Spleen (tissue), 11 donors: Measurements from ENCODE around the gene BIN1. TPM values are rescaled to one million over a fixed set of nuclear protein-coding genes. Genes with fewer than 3 reads are reported as not detected.

ENCODE experiments used
- DNase-seq: peaks from one replicate; pipeline ENCODE4 v3.0.0-alpha.2; 2020
- H3K27ac ChIP-seq, 8 donors: fragments of 200-600 bp; sonication (generic) in 7 of 8; 1 replicate in 4 of 8; 2 replicates in 4 of 8; pipeline versions ENCODE4 v1.5.0 to v1.8.0; 2016 to 2021; ENCODE audit warnings: inconsistent platforms in 4 of 8, mild to moderate bottlenecking in 4 of 8, moderate library complexity in 1 of 8
- H3K27me3 ChIP-seq, 7 donors: fragments of 200-600 bp; sonication (generic) in 6 of 7; replicated peaks in 1 of 7; 1 replicate in 4 of 7; 2 replicates in 3 of 7; pipeline versions ENCODE4 v1.5.0 to v1.8.0; 2016 to 2021; ENCODE audit warnings: inconsistent platforms in 3 of 7, mild to moderate bottlenecking in 1 of 7
- H3K36me3 ChIP-seq, 6 donors: fragments of 200-600 bp; sonication (generic) in 5 of 6; 1 replicate in 4 of 6; 2 replicates in 2 of 6; pipeline versions ENCODE4 v1.5.0 to v1.8.0; 2016 to 2021; ENCODE audit warnings: inconsistent platforms in 2 of 6
- H3K4me1 ChIP-seq, 6 donors: fragments of 200-600 bp; sonication (generic) in 5 of 6; 1 replicate in 3 of 6; 2 replicates in 3 of 6; pipeline versions ENCODE4 v1.5.0 to v1.8.0; 2016 to 2021; ENCODE audit warnings: inconsistent platforms in 3 of 6
- H3K4me3 ChIP-seq, 8 donors: fragments of 200-600 bp; sonication (generic) in 7 of 8; 1 replicate in 4 of 8; 2 replicates in 4 of 8; pipeline versions ENCODE4 v1.5.0 to v1.8.0; 2016 to 2021; ENCODE audit warnings: inconsistent platforms in 4 of 8, mild to moderate bottlenecking in 4 of 8, moderate library complexity in 2 of 8
- H3K9me3 ChIP-seq, 8 donors: fragments of 200-600 bp; sonication (generic) in 7 of 8; 1 replicate in 4 of 8; 2 replicates in 4 of 8; pipeline versions ENCODE4 v1.5.0 to v1.8.0; 2016 to 2021; ENCODE audit warnings: inconsistent platforms in 4 of 8
- POLR2A ChIP-seq, 3 donors: fragments of 450-650 bp; IDR thresholded peaks; one replicate each; pipeline ENCODE4 v1.5.1; 2017; ENCODE audit warnings: antibody characterized with exemption in 3 of 3, mild to moderate bottlenecking in 1 of 3
- POLR2AphosphoS5 ChIP-seq, 3 donors: sonication (generic); formaldehyde crosslinking; IDR thresholded peaks; one replicate each; pipeline ENCODE4 v1.5.1; 2017; ENCODE audit warnings: antibody characterized with exemption in 3 of 3
- WGBS, 5 donors: extraction: QIAGEN DNeasy Blood & Tissue Kit in 3 of 5; methylation state at CpG; one replicate each; pipeline versions ENCODE4 v1.1.5 to v1.1.7; 2013 to 2018; 5-methylcytosine and 5-hydroxymethylcytosine counted together
- intact Hi-C: fragments of 100-400 bp; cut with DNase I; formaldehyde crosslinking; loops from one replicate; pipeline ENCODE4 v1.15.0; 2023; ENCODE audit warnings: low total_unique reads
- polyA plus RNA-seq, 3 donors: library from polyadenylated mRNA; stranded (reverse); fragments of 200-250 nt; gene quantifications; one replicate each; pipeline ENCODE4 v1.2.1, GENCODE V29; 2013
- total RNA-seq, 7 donors: library from RNA; depleted of rRNA in 3 of 7; stranded (reverse); fragments of >200 nt in 3 of 7; fragmentation: NEBNext Ultra II Directional in 4 of 7; extraction: Animal tissue kit (Norgen Biotek cat#: 25700) in 4 of 7; gene quantifications; one replicate each; pipeline versions ENCODE4 v1.1.0 to v1.2.1, GENCODE V29; 2016 to 2021
- TF ChIP-seq, protein P1 (sequence below), 11 experiments: fragments of 200-600 bp in 7 of 11; fragments of 450-650 bp in 4 of 11; sonication (generic) in 4 of 11; IDR thresholded peaks in 8 of 11; conservative IDR thresholded peaks in 3 of 11; 1 replicate in 7 of 11; 2 replicates in 4 of 11; pipeline versions ENCODE4 v1.4.0 to v1.8.0; 2016 to 2021; ENCODE audit warnings: antibody characterized with exemption in 11 of 11, inconsistent platforms in 4 of 11, mild to moderate bottlenecking in 1 of 11
- donor health status: healthy with polysubstance abuse.
- donor health status: DM: no; HTN: no; CAD: no; lungs with moderate emphysema.
- donor health status: DM: no; HTN: no; CAD: no.
- donor health status: Bipolar disorder and iron deficiency.
- donor health status: healthy.
- donor health status: DM: no; HTN: no; CAD: no.
- donor health status: DM: yes; HTN: yes; CAD: no.

The BIN1 gene
- total and polyA plus RNA-seq, 10 donors: 57.2 to 123 (median 70.4) TPM

DNA sequence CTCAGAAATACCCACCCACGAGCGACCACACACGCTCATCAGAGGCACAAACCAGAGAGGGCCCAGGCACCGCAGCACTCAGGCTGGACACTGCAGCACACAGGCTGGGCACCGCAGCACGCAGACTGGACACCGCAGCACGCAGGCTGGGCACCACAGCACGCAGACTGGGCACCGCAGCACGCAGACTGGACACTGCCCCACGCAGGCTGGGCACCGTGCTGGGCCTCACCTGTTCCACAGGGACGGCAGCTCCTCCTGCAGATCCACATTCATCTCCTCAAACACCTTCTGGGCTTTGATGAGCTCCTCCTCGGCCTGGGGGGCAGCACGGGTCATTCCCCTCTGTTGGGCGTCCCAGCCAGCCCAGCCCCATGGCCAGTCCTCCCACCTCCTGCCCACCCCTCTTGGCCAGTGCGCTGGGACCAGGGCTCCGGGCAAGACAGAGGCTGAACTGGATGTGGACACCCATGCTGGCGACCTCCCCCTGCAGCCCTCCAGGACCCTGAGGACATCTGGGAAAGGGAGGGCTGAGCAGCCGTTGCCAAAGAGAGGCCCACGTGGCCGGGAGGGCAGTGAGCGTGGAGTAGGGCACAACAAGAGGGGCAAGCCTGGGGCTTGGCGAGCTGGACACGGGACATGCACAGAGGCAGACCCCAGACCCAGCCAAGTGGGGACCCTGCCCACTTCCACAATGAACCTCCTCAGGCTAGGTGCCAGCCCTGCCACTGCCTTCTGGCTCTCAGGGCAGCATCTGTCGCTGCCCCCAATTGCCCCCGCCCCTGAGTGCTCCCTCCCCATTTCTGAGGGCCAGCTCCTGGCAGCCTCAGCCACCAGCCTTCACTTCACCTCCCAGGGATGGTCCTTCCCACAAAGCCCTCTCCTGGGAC, 43.0 kb downstream of the BIN1 start:
- TF ChIP-seq, protein P1, sequence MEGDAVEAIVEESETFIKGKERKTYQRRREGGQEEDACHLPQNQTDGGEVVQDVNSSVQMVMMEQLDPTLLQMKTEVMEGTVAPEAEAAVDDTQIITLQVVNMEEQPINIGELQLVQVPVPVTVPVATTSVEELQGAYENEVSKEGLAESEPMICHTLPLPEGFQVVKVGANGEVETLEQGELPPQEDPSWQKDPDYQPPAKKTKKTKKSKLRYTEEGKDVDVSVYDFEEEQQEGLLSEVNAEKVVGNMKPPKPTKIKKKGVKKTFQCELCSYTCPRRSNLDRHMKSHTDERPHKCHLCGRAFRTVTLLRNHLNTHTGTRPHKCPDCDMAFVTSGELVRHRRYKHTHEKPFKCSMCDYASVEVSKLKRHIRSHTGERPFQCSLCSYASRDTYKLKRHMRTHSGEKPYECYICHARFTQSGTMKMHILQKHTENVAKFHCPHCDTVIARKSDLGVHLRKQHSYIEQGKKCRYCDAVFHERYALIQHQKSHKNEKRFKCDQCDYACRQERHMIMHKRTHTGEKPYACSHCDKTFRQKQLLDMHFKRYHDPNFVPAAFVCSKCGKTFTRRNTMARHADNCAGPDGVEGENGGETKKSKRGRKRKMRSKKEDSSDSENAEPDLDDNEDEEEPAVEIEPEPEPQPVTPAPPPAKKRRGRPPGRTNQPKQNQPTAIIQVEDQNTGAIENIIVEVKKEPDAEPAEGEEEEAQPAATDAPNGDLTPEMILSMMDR (IDR thresholded peaks at IDR 0.05 in 8 of 11, conservative IDR thresholded peaks at IDR 0.05 in 3 of 11): no peak
- peak in 1 of 3 donors; percentile 16 for TF ChIP-seq POLR2AphosphoS5 (IDR thresholded peaks at IDR 0.05)
- Histone ChIP-seq H3K27ac (peak overlapping the region in 7 of 8 donors; percentile 58 to 88 (median 78)), H3K4me1 (peaks cover 12 to 91% (median 52%) of the 10 kb centered on the region in 6 donors), H3K9me3 (no peaks in the 10 kb centered on the region), H3K36me3 (peaks cover 0 to 93% (median 38%) of the 10 kb centered on the region in 6 donors), H3K4me3 (peak overlapping the region in 1 of 8 donors; percentile 21), H3K27me3 (no peaks in the 10 kb centered on the region)
- intact Hi-C loops: no loop called here
- no peak for DNase-seq
- 86 to 91% (median 90%) methylated on average over 7 to 28 of the region's 28 CpGs for WGBS, 5 donors

DNA sequence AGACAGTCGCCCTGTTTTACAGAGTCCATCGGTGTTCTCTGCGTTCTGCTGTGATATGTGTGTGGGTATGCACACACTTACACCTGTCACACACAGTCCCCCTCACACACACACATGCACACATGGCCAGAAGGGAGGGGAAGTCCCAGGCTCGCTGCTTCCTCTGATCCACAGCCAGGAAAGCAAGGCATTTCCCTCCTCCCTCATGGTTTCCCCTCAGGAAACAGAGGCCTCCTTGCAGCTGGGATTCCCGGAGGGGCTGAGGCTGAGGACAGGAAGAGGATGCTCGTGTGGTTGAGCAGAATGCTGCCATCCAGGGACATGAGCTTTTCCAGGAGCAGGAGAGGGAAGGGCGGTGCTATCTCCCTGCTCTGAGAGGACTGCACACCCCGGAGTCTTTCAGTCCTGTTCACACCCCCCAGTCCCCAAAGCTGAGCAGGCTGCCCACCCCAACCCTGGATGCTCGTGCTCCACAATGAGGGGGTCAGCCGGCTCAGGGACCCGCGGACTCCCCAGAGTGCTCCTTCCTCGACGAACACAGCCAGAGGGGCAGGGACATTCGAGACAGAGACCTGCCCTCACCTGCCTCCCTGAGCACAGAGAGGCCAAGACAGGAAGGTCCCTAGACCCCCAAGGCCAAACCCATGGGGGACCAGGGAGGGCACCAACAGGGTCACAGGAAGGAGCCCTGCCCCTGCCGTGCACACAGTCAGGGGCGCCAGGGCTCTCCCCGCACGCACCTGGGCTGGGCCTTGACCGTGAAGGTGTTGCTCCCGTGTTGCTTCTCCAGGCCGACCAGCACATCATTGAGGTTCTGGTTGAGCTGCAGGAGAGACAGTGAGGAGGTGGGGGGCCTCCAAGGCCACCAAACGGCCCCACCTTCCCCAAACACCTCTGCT, 45.3 kb downstream of the BIN1 start:
- Histone ChIP-seq H3K4me1 (peaks cover 9 to 67% (median 40%) of the 10 kb centered on the region in 6 donors), H3K36me3 (peaks cover 0 to 93% (median 51%) of the 10 kb centered on the region in 6 donors), H3K9me3 (no peaks in the 10 kb centered on the region), H3K27ac (peak overlapping the region in 6 of 8 donors; percentile 21 to 76 (median 58)), H3K27me3 (no peaks in the 10 kb centered on the region), H3K4me3 (no peak overlapping the region)
- no peak for DNase-seq
- WGBS, 5 donors: 50 to 73% (median 54%) methylated on average over 19 to 23 of the region's 23 CpGs
- intact Hi-C loops: no loop called here
- TF ChIP-seq POLR2A (IDR thresholded peaks at IDR 0.05): no peak
- TF ChIP-seq POLR2AphosphoS5 (IDR thresholded peaks at IDR 0.05): peak; percentile 59 to 93 (median 91)
- TF ChIP-seq, protein P1 (IDR thresholded peaks at IDR 0.05 in 8 of 11, conservative IDR thresholded peaks at IDR 0.05 in 3 of 11): no peak

DNA sequence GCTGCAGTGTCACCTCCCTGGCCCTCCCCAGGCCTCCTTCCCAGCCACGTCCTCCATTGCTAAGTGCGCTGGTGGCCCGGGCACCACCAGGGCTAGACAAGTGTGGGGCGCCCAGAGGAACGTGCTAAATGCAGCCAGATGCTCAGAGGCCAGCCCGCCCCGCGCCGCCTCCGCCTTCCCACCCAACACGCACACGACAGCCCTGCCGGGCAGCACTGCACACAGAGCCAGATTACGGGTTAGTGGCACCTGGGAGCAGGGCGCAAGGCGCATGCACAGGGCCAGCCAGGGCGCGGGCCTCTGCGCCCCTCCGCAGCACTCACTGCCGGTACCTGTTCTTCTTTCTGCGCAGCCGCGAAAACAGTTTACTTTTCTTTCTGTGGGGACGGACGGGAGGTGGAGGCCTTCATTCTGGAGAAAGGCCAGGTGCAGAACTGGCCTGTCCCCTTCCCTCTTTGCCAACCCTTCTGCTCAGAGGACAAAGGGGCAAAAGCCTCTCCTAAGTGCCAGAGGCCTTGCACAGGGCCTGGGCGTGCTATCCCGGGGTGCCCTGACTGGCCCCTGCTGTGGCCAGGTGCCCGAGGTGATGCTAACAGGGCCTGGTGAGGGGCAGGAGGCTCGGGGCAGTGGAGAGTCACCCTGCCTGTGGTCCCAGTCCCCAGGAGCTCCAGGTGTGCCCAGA, 46.5 kb downstream of the BIN1 start:
- TF ChIP-seq POLR2A (IDR thresholded peaks at IDR 0.05) (no peak), POLR2AphosphoS5 (IDR thresholded peaks at IDR 0.05) (peak in 1 of 3 donors; percentile 45)
- TF ChIP-seq, protein P1 (IDR thresholded peaks at IDR 0.05 in 8 of 11, conservative IDR thresholded peaks at IDR 0.05 in 3 of 11): no peak
- intact Hi-C loops: no loop called here
- peaks cover 6 to 55% (median 31%) of the 10 kb centered on the region in 6 donors for H3K4me1 ChIP-seq
- H3K9me3 ChIP-seq: no peaks in the 10 kb centered on the region
- no peak overlapping the region for H3K4me3 ChIP-seq
- no peak for DNase-seq
- H3K36me3 ChIP-seq: peaks cover 0 to 93% (median 58%) of the 10 kb centered on the region in 6 donors
- no peak overlapping the region for H3K27ac ChIP-seq
- no peaks in the 10 kb centered on the region for H3K27me3 ChIP-seq
- 91 to 98% (median 95%) methylated on average over 24 to 30 of the region's 30 CpGs for WGBS, 5 donors
